Effector memory CD4-positive, alpha-beta T cell (primary cell): ENCODE results near the gene LRRC32.
"Not testable (repeated sequence)": the region's sequence is repeated elsewhere in the genome, so short reads cannot be mapped to it uniquely, and the experiment has no call there.

Experiments
- DNase-seq, 3 donors: peaks; one replicate each; pipeline ENCODE4 v3.0.0-alpha.2; 2020
- H3K27ac ChIP-seq: 2 replicates; pipeline ENCODE4 v1.7.0; 2013; ENCODE audit warnings: mild to moderate bottlenecking, low read length, moderate library complexity; ENCODE audit not compliant: insufficient read depth, poor library complexity, severe bottlenecking
- H3K27me3 ChIP-seq: replicated peaks from 2 replicates; pipeline ENCODE4 v1.7.0; 2013; ENCODE audit warnings: mild to moderate bottlenecking, low read length; ENCODE audit not compliant: insufficient read depth, control insufficient read depth, poor library complexity, severe bottlenecking
- H3K36me3 ChIP-seq: 2 replicates; pipeline ENCODE4 v1.7.0; 2013; ENCODE audit warnings: mild to moderate bottlenecking, low read length, moderate library complexity; ENCODE audit not compliant: control insufficient read depth, insufficient read depth
- H3K4me1 ChIP-seq: 2 replicates; pipeline ENCODE4 v1.7.0; 2013; ENCODE audit warnings: low read length, mild to moderate bottlenecking; ENCODE audit not compliant: control insufficient read depth, insufficient read depth, poor library complexity, severe bottlenecking
- H3K4me3 ChIP-seq: 2 replicates; pipeline ENCODE4 v1.7.0; 2013; ENCODE audit warnings: low read length, low read depth, mild to moderate bottlenecking; ENCODE audit not compliant: insufficient read depth, poor library complexity, severe bottlenecking
- H3K9me3 ChIP-seq: 2 replicates; pipeline ENCODE4 v1.7.0; 2013; ENCODE audit warnings: mild to moderate bottlenecking, low read length, moderate library complexity; ENCODE audit not compliant: control insufficient read depth

LRRC32 gene

DNA sequence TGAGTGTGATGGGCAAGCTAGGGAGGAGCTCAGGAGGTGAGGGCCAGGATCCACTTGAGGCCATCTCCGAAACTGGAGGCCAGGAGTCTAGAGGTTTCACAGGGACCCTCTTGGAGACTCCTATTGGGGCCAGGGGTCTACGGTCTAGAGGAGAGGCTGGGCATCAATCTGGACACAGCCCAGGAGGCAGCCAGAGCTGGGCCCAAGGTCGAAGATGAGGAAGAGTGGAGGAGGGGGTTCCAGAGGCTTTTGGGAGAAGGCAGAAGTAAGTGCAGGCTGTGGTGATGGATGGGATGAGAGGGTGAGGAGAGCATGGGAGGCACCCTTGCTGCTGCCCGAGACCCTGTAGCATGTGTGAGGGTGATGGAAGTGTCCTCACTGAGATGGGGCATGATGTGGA is 56.6 kb downstream of the LRRC32 start:
- no peaks in the 10 kb centered on the region for H3K9me3 ChIP-seq
- no peak overlapping the region for H3K27ac ChIP-seq
- no peaks in the 10 kb centered on the region for H3K4me1 ChIP-seq
- DNase-seq, result no peak
- H3K4me3 ChIP-seq, result no peak overlapping the region
- H3K36me3 ChIP-seq, result no peaks in the 10 kb centered on the region
- no peaks in the 10 kb centered on the region for H3K27me3 ChIP-seq

DNA sequence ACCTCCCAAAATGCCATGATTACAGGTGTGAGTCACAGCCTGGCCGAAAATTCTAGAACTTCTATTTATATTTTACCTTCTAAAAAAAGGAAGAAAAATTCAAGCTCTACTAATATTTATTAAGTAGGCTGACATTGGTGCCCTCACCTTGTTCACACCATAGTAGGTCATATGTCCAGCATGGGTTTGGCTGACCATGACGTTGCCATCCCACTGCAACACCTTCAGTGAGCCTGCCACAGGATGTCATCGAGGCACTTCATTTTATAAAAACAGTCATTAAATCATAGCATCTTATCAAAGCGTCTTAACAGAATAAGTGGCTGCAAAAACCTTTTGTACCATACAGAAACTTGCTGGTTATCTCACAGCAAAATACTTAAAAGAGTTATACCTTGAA is 58.3 kb downstream of the LRRC32 start:
- Histone ChIP-seq H3K4me3 (no peak overlapping the region), H3K4me1 (no peaks in the 10 kb centered on the region), H3K9me3 (no peaks in the 10 kb centered on the region), H3K27ac (no peak overlapping the region), H3K27me3 (no peaks in the 10 kb centered on the region), H3K36me3 (no peaks in the 10 kb centered on the region)
- DNase-seq, result no peak

DNA sequence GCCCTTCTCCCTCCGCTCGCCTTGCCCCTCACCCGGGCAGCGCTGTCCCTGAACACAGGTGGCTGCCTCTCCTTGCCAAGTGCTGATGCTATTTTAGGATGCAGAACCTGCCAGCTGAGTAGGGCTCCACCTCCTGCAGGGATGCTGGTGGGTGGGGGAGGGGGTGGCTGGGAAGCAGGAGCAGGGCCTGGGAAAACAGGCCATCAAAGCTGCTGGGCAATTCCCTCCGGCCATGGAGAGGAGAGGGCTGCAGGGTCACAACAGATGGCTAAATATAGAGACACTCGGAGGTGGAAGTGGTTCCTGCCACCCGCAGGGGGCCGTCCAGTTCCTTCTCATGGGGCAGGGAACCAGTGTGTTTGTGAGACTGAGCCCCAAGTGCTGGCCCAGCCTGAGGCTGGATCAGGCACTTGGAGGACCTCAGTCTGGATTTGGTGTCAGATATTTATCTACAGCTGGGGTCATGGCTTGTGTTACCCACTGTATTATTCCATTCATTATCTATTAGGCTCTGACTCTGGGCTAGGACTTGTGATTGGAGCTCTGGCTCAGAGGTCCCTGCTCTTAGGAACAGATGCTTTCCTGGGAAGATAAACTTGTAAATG is 59.6 kb downstream of the LRRC32 start:
- Histone ChIP-seq H3K27ac (no peak overlapping the region), H3K4me1 (no peaks in the 10 kb centered on the region), H3K4me3 (no peak overlapping the region), H3K36me3 (no peaks in the 10 kb centered on the region), H3K9me3 (no peaks in the 10 kb centered on the region), H3K27me3 (no peaks in the 10 kb centered on the region)
- DNase-seq, result no peak

DNA sequence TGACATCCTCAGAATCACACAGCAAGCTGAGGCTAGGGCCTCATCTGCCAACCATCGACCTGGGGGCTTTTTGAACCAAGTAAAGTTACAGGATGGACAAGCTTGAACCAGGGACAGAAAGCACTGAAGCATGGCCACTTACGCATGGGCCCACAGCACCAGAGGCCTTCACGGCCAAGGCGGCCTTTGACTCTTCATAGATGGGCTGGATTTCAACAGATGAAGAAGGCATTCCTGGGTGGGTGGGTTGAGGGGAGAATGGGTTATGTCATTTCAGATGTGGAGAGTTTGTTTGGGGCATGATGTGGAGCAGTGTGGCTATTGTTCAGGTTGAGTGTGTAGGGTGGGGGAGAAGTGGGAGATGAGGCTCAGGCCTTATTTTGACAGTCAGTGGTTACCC is 60.2 kb downstream of the LRRC32 start:
- DNase-seq, result no peak
- Histone ChIP-seq H3K27ac (no peak overlapping the region), H3K36me3 (no peaks in the 10 kb centered on the region), H3K4me1 (no peaks in the 10 kb centered on the region), H3K27me3 (no peaks in the 10 kb centered on the region), H3K9me3 (no peaks in the 10 kb centered on the region), H3K4me3 (no peak overlapping the region)

DNA sequence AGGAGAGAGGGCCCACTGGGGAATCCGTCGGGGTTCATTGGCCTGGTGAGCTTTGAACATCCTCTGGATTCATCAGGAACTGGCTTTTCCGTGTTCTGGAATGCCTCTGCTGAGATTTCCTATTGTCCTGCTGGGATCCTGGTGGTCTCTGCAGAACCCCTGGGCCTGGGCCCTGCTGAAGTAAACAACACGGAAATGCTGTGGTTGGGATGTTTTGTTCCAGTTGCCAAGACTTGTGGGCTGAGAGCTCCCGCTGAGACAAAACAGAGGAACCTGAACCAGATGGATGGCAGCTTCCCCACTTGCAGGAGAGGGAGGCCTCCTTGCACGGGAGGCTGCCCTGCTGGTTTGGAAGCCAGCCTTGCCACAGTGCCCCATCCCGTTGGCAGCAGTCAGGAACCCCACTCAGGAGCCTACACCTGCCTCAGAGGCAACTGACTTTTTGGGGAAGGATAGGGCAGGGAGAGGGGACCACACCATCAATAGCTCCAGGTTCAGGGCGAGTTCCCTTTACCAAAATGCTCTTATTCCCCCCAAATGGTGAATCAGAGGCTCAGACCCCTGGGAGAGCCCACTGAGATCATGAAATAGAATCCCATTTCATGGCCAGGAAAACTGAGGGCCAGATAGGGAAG is 60.7 kb downstream of the LRRC32 start:
- Histone ChIP-seq H3K27ac (no peak overlapping the region), H3K36me3 (no peaks in the 10 kb centered on the region), H3K4me3 (no peak overlapping the region), H3K27me3 (no peaks in the 10 kb centered on the region), H3K9me3 (no peaks in the 10 kb centered on the region), H3K4me1 (no peaks in the 10 kb centered on the region)
- DNase-seq, result no peak

DNA sequence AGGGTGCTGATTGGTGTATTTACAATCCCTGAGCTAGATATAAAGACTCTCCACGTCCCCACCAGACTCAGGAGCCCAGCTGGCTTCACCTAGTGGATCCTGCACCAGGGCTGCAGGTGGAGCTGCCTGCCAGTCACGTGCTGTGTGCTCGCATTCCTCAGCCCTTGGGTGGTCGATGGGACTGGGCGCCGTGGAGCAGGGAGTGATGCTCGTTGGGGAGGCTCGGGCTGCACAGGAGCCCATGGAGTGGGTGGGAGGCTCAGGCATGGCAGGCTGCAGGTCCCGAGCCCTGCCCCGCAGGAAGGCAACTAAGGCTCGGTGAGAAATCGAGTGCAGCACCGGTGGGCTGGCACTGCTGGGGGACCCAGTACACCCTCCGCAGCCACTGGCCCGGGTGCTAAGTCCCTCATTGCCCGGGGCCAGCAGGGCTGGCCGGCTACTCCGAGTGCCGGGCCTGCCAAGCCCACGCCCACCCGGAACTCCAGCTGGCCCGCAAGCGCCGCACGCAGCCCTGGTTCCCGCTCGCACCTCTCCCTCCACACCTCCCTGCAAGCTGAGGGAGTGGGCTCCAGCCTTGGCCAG is 61.6 kb downstream of the LRRC32 start:
- DNase-seq, H3K4me1 ChIP-seq, H3K36me3 ChIP-seq: not testable (repeated sequence)

GRCh38 chr11:76608228-76608627 is 62.3 kb downstream of the LRRC32 start:
- H3K9me3 ChIP-seq, H3K27ac ChIP-seq, H3K4me3 ChIP-seq, H3K36me3 ChIP-seq, H3K27me3 ChIP-seq, DNase-seq, H3K4me1 ChIP-seq: not testable (repeated sequence)

More for the DNA sequence above, 61.6 kb downstream of the LRRC32 start:
- not testable (repeated sequence) for H3K9me3 ChIP-seq, H3K27ac ChIP-seq, H3K27me3 ChIP-seq, H3K4me3 ChIP-seq
